ENCODE results near the gene LTB4R.

LTB4R gene

GRCh38 chr14:24310646-24311604 lies at the start of gene LTB4R:
TSS of gene LTB4R (plus strand) at chr14:24311502. CDS start at chr14:24315652, 4,150 bp downstream.
- peak; percentile 68 for DNase-seq (ENCODE audit: low read depth)

GRCh38 chr14:24261969-24262327 lies 49.4 kb upstream of the LTB4R start:
- no peak for DNase-seq (ENCODE audit: low read depth)

- DNase-seq (ENCODE audit: low read depth) = no peak
Observed at GRCh38 chr14:24262821-24263733, 48.2 kb upstream of the LTB4R start, which contains the start of gene TGM1. TSS of gene TGM1 (minus strand) at chr14:24263177. CDS start at chr14:24262352, 825 bp downstream.

DNA sequence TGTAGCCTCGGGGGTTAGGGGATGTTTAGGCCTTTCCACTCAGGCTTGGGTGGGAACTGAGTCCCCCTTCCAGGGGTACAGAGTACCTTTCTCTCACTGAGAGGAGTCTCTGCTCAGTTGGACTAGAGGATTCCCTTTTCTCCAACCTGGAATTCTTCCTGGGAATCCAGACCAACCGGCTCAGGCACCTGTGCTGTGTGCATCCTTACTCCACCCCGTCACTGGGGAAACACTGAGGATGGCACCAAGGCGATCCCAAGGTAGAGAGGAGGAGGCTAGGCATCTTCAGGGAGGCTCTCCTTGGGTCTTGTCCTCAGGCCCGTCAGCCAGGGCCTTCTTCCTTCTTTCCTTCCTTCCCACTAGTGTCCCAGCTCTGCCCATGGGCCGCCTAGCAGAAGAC lies 47.5 kb upstream of the LTB4R start:
- no peak for DNase-seq (ENCODE audit: low read depth)

DNA sequence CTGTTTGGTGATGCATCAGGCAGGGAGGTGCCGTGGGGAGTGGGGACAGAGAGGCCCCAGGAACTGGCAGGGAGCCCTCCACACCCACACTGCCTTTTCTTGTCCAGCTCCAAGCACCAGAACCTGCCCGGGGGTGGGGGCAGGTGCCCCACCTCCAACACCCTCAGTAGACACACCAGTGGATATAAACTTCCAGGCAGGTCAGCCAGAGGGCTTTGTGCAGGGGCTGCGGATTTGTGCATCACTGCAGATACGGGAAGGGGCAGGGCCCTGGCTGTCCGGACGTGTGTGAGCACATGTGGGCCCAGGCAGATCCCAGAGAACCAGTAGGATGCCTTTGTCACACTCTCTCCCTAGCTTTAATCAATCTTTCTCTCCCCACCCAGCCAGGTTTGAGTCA lies 47.0 kb upstream of the LTB4R start:
- no peak for DNase-seq (ENCODE audit: low read depth)

- DNase-seq (ENCODE audit: low read depth) = no peak
Observed at GRCh38 chr14:24266344-24267244, 44.7 kb upstream of the LTB4R start.

- DNase-seq (ENCODE audit: low read depth) = no peak
Observed at GRCh38 chr14:24267516-24267915, 43.8 kb upstream of the LTB4R start.

DNA sequence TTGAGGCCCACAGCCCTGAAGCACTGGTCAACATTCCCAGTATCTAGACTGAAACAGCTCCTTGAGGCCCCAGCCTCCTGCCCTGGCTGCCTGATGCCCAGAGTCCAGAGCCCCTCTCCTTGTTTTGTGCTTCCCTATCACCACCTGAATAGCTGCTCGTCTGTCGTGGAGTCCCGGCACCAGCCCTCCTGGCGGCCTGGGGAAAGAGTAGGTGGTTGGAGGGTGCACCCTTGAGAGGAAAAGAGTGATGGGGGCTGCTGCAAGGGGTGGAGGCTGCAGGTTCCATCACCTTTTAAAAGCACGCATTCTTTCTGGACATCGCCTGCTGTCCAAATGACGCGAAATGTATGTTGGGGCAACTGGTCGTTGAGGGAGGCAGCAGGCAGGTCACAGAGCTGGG lies 43.1 kb upstream of the LTB4R start:
- no peak for DNase-seq (ENCODE audit: low read depth)

DNA sequence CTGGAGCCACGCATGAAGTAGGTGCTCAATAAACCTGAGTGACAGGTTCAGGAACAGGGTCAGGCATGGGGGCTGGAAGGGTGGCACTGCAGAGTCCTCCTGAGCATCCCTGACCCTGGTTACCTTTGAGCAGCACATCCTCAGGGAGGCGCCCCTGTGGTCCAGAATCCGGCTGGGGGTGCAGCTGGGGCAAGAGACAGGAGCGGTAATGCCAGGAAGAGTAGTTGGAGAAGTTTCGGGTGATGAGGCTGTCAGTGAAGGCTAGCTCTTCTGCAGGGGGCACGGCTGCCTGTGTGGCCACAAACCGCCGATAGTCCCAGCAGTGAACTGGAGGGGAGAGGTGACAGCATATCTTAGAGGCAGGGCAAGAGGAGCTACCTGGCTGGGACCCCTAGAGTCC lies 41.9 kb upstream of the LTB4R start:
- no peak for DNase-seq (ENCODE audit: low read depth)

DNA sequence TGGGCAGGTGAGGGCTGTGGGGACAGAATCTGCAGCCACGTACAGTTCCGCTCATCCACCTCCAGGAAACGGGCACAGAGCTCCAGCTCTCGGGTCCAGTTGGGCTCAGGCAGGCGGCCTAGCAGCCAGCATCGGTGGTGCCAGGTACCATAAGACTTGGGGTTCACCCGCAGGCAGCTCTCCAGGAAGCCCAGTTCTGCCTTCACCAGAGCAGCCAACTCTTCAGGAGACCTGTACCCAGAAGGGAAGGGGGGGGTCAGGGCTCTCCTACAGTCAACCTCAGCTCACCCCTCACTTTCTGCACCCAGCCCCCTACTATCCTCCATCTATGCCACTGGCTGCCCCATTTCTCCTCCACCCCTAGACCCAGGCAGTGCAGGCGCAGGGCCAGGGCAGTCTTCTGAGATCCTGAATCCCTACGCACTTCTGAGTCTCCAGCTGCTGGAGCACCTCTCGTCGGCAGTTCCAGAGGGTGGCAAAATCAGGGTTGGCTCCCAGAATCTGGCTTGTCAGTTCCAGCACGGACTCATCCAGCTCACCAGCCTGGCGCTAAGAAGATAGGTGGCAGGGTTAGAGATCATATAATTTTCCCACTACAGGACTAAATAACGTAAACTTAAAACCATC lies 41.3 kb upstream of the LTB4R start:
- DNase-seq (ENCODE audit: low read depth) = no peak

- DNase-seq (ENCODE audit: low read depth) = no peak
Observed at GRCh38 chr14:24270537-24271133, 40.7 kb upstream of the LTB4R start.

DNA sequence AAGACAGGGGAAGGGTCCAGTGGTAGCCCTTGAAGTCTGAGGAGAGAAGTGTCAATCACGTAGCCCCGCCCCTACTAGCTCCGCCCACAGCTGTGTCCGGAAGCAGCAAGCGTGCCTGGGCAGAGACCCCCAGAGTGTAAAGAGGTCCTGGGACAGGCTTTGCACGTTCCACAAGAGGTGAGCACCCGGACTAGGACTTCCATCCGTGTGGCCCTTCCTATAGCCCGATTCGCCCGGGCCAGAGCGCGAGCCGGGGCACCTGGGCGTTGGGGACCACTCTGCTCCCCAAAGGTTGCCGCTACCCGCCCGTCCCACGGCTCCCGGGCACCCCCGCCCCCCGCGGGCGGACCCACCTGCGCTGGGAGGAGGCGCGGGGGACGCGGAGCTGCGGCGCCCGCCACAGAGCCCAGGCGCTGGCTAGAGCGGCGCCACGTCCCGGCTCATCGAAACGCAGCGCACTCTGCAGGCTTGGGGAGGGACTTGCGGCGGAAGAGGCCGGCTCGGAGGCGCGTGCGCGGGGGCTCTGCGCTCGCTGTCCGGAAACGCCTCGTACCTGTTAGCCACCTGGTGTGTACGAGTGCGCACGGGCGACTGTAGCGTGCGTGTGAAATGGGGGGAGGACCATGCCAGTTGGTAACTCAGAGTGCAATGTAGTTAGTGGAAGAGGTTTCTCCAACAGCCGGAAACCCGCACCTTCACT lies 40.0 kb upstream of the LTB4R start, which contains the start of gene RABGGTA:
TSS of gene RABGGTA (minus strand) at position 464 of the 700 bp plus-strand sequence. CDS start 482 bp downstream, outside the sequence.
- DNase-seq (ENCODE audit: low read depth) = peak; percentile 81

DNA sequence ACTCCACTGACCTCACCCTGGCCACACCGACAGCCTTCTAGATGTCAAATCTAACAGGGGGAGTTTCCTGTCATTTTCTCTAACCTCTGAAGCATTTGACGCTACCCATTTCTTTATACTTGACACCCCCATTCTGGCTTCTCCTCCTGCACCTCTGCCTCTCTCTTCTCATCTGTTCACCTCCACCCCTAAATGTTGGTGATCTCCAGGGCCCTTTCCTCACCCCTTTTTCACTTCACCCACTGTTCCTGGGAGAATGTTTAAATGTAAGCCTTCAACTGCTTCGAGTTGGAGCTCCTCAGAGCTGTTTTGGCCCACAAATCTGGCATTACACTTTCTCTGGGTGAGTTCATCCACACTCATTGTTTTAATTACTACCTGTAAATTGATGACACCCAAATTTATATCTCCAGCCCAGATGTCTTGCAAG lies 39.5 kb upstream of the LTB4R start:
- no peak for DNase-seq (ENCODE audit: low read depth)

- DNase-seq (ENCODE audit: low read depth) = no peak
Observed at GRCh38 chr14:24272467-24272866, 38.8 kb upstream of the LTB4R start.

- DNase-seq (ENCODE audit: low read depth) = peak; percentile 8
Observed at GRCh38 chr14:24273422-24273998, 37.8 kb upstream of the LTB4R start.

- peak; percentile 80 for DNase-seq (ENCODE audit: low read depth)
Observed at GRCh38 chr14:24274101-24274543, 37.2 kb upstream of the LTB4R start.

- DNase-seq (ENCODE audit: low read depth) = no peak
Observed at GRCh38 chr14:24277071-24277470, 34.2 kb upstream of the LTB4R start.

GRCh38 chr14:24277606-24278321 lies 33.5 kb upstream of the LTB4R start:
- no peak for DNase-seq (ENCODE audit: low read depth)

DNA sequence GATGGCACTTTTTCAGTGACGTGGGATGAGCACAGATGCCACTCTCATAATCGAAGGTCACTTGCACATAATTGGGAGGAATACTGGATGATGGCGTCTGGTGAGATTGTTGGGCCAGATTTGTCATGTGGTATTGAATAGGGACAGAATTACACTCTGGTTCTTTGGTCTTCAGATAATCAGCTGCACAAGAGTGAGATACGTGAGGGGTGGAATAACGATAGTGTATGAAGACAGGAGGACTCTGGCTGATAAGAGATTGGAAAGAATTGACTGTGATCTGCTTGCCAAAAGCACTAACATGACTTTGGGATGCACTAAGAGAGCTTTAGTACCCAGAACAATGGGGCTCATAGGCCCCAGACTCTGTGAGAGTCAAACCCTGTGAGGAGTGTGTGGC lies 32.9 kb upstream of the LTB4R start:
- DNase-seq (ENCODE audit: low read depth) = no peak

Data from amniotic epithelial cell (primary cell).